NT2/D1 (cell line): Measurements from ENCODE around the gene IL12A.

Experiments used
- SUZ12 ChIP-seq: IDR thresholded peaks from 2 replicates; pipeline ENCODE4 v1.6.1; 2011; ENCODE audit not compliant: insufficient read length, insufficient read depth; ENCODE audit errors: extremely low read depth
- YY1 ChIP-seq: IDR thresholded peaks from 2 replicates; pipeline ENCODE4 v1.6.1; 2011; ENCODE audit not compliant: insufficient read length, insufficient read depth
- ZNF274 ChIP-seq: IDR thresholded peaks from 2 replicates; pipeline ENCODE4 v1.6.1; 2011; ENCODE audit warnings: mild to moderate bottlenecking, low read depth, low read length

DNA sequence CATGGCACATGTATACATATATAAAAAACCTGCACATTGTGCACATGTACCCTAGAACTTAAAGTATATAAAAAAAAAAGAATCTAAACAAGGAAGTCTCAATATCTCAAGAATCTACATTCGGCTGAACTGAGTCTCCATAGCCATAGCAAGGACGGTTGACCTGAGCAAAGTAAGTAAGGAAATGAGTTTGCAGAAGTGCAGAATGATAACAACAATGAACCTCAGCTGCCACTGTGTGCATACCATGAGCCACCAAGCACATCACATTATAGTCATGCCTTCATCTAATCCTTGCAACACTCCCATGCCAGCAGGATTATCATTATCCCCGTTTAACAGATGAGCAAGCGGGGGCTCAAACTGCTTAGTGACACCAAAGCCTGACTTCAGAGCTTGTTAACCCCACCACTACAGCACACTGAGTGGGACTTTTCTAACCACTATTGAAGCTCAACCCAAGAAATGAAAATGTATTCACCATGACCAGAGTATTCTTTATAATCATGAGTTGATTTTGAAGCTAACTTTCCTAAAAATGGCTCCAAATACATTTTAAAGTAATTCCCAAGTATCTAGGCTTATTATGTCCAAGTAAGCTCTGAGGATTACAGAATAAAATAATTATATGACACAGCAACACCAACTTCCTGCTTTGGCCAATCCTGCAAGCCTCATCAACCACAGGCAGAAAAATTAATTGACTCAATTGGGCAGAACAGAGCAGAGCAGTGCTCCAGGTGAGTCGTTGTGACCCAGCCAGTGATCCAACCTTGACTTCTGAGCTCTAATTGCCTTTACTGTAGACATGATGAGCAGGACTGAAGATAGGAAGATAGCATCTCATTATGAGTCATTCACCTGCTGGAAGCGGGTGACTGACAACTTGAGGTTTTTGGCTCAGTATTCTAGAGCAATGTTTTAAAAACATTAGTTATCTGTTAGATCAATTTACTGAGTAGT is 47.3 kb upstream of the IL12A start:
- TF ChIP-seq ZNF274 = no peak
- TF ChIP-seq SUZ12 = no peak
- no peak for TF ChIP-seq YY1
